SK-N-SH (cell line): Measurements from ENCODE around the gene OR52B4.

Experiments used
- CTCF ChIP-seq: fragments of 200-600 bp; sonication (generic); IDR thresholded peaks from 2 replicates; pipeline ENCODE4 v1.6.1; 2017; ENCODE audit warnings: antibody characterized with exemption, mild to moderate bottlenecking, moderate library complexity
- ELF1 ChIP-seq: IDR thresholded peaks from 2 replicates; pipeline ENCODE4 v1.4.0; 2012
- EP300 ChIP-seq, 2 experiments: IDR thresholded peaks; 2 replicates each; pipeline versions ENCODE4 v1.4.0 to v1.6.1; 2012; ENCODE audit warnings: borderline replicate concordance in 1 of 2, low read depth in 1 of 2, low read length in 1 of 2
- MXI1 ChIP-seq: IDR thresholded peaks from 2 replicates; pipeline ENCODE4 v1.6.1; 2012; ENCODE audit warnings: mild to moderate bottlenecking, low read depth, low read length, improper control_type of control experiment
- NFIC ChIP-seq: IDR thresholded peaks from 2 replicates; pipeline ENCODE4 v1.4.0; 2012; ENCODE audit warnings: borderline replicate concordance
- POLR2AphosphoS5 ChIP-seq: IDR thresholded peaks from 2 replicates; pipeline ENCODE4 v1.6.1; 2012; ENCODE audit warnings: low read depth, low read length
- RCOR1 ChIP-seq: fragments of 150-350 bp; IDR thresholded peaks from 2 replicates; pipeline ENCODE4 v1.6.1; 2017; ENCODE audit warnings: antibody characterized with exemption, low read length
- REST ChIP-seq: IDR thresholded peaks from 2 replicates; pipeline ENCODE4 v1.6.1; 2012; ENCODE audit warnings: mild to moderate bottlenecking, low read depth, low read length, moderate library complexity
- SIN3A ChIP-seq: IDR thresholded peaks from 2 replicates; pipeline ENCODE4 v1.6.1; 2012; ENCODE audit warnings: low read depth, mild to moderate bottlenecking, low read length, moderate library complexity, borderline replicate concordance
- TEAD4 ChIP-seq: IDR thresholded peaks from 2 replicates; pipeline ENCODE4 v1.4.0; 2012; ENCODE audit warnings: mild to moderate bottlenecking, borderline replicate concordance; ENCODE audit not compliant: insufficient read depth

- TF ChIP-seq CTCF: no peak
- no peak for TF ChIP-seq SIN3A
- no peak for TF ChIP-seq RCOR1
- TF ChIP-seq EP300 (IDR thresholded peaks at IDR 0.05; ENCODE audit: borderline replicate concordance in 1 of 2, low read depth in 1 of 2, low read length in 1 of 2): no peak
- no peak for TF ChIP-seq TEAD4
- TF ChIP-seq MXI1: no peak
- TF ChIP-seq REST: no peak
- TF ChIP-seq ELF1: no peak
- TF ChIP-seq NFIC: no peak
- no peak for TF ChIP-seq POLR2AphosphoS5
Observed at GRCh38 chr11:4370166-4370565, 2.0 kb upstream of the OR52B4 start.
